Epidermal melanocyte (primary cell): Measurements from ENCODE around the gene ADAM23.

ENCODE experiments used
- DNase-seq: peaks from one replicate; pipeline ENCODE4 v3.0.0; 2011; ENCODE audit warnings: low spot score; ENCODE audit not compliant: insufficient read length

ADAM23 gene

GRCh38 chr2:206561962-206562361 lies 118.6 kb downstream of the ADAM23 start:
- DNase-seq, result no peak

- no peak for DNase-seq
These were observed 119.0 kb downstream of the ADAM23 start for GRCh38 chr2:206562375-206562774.

GRCh38 chr2:206563374-206563773 lies 120.0 kb downstream of the ADAM23 start:
- DNase-seq, result no peak

- DNase-seq, result no peak
These were observed 122.3 kb downstream of the ADAM23 start for GRCh38 chr2:206565666-206566065.

- DNase-seq, result no peak
These were observed 126.1 kb downstream of the ADAM23 start for GRCh38 chr2:206569470-206569869.

- DNase-seq, result no peak
These were observed 126.9 kb downstream of the ADAM23 start for GRCh38 chr2:206570199-206570598.

- no peak for DNase-seq
These were observed 129.4 kb downstream of the ADAM23 start for GRCh38 chr2:206572725-206573124.

GRCh38 chr2:206573793-206574192 lies 130.5 kb downstream of the ADAM23 start:
- DNase-seq, result no peak

GRCh38 chr2:206584323-206585116 lies 141.2 kb downstream of the ADAM23 start:
- DNase-seq, result no peak

GRCh38 chr2:206585335-206585734 lies 142.0 kb downstream of the ADAM23 start:
- DNase-seq, result no peak

GRCh38 chr2:206586609-206587008 lies 143.3 kb downstream of the ADAM23 start:
- DNase-seq, result no peak

- DNase-seq, result no peak
These were observed 154.4 kb downstream of the ADAM23 start for GRCh38 chr2:206597717-206598218.

- no peak for DNase-seq
These were observed 159.9 kb downstream of the ADAM23 start for GRCh38 chr2:206603243-206603642.

GRCh38 chr2:206610451-206610850 lies 167.1 kb downstream of the ADAM23 start:
- no peak for DNase-seq

GRCh38 chr2:206611191-206611590 lies 167.9 kb downstream of the ADAM23 start:
- DNase-seq, result no peak

- no peak for DNase-seq
These were observed 168.4 kb downstream of the ADAM23 start for GRCh38 chr2:206611736-206612135.

GRCh38 chr2:206614811-206615210 lies 171.5 kb downstream of the ADAM23 start:
- no peak for DNase-seq

GRCh38 chr2:206615417-206616089 lies 172.2 kb downstream of the ADAM23 start:
- no peak for DNase-seq

GRCh38 chr2:206616151-206616550 lies 172.8 kb downstream of the ADAM23 start:
- no peak for DNase-seq

GRCh38 chr2:206619011-206619410 lies 175.7 kb downstream of the ADAM23 start:
- DNase-seq, result no peak

- DNase-seq, result no peak
These were observed 182.8 kb downstream of the ADAM23 start for GRCh38 chr2:206626108-206626507.

GRCh38 chr2:206627632-206628031 lies 184.3 kb downstream of the ADAM23 start:
- no peak for DNase-seq

GRCh38 chr2:206631340-206631739 lies 188.0 kb downstream of the ADAM23 start:
- DNase-seq, result no peak
